ENCODE measurements around the gene CYSLTR2.

DNA sequence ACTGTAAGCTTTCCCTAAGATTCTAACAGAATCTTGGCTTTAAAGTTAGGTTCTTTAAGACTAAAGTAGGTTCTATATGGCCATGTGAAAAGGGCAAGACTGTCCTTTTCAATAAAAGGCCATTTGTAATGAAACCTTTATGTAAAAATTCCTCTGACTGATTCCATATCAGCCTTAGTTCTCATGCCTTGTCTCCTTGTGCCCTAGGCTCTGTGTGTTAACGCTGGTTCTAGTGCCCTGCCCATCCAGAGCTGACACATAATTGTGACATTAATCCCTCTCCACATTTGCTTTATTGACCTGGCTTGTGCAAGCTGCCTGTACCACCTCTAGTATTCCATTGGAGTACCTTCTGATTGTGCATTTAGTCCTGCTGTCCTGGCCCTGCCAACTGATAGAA, 28.2 kb downstream of the CYSLTR2 start:
- TF ChIP-seq, protein P1, sequence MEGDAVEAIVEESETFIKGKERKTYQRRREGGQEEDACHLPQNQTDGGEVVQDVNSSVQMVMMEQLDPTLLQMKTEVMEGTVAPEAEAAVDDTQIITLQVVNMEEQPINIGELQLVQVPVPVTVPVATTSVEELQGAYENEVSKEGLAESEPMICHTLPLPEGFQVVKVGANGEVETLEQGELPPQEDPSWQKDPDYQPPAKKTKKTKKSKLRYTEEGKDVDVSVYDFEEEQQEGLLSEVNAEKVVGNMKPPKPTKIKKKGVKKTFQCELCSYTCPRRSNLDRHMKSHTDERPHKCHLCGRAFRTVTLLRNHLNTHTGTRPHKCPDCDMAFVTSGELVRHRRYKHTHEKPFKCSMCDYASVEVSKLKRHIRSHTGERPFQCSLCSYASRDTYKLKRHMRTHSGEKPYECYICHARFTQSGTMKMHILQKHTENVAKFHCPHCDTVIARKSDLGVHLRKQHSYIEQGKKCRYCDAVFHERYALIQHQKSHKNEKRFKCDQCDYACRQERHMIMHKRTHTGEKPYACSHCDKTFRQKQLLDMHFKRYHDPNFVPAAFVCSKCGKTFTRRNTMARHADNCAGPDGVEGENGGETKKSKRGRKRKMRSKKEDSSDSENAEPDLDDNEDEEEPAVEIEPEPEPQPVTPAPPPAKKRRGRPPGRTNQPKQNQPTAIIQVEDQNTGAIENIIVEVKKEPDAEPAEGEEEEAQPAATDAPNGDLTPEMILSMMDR (conservative IDR thresholded peaks at IDR 0.05 in 1 of 2, IDR thresholded peaks at IDR 0.05 in 1 of 2; ENCODE audit: low read depth in 1 of 2, low read length in 2 of 2) = no peak
- TF ChIP-seq EZH2 (IDR thresholded peaks at IDR 0.05; ENCODE audit: low read length, missing control alignments) = no peak

Data from fibroblast of lung (primary cell).